SK-N-MC (cell line): ENCODE data around the gene ARID4B.
A peak's percentile ranks its signal among the peaks of the same experiment; 100 is the strongest.
"Not testable (repeated sequence)": the region's sequence is repeated elsewhere in the genome, so short reads cannot be mapped to it uniquely, and the experiment has no call there.

Source experiments
- DNase-seq: peaks from one replicate; pipeline ENCODE4 v3.0.0-alpha.2; 2011; ENCODE audit warnings: low read depth, low spot score
- H3K27ac ChIP-seq: fragments of 200-600 bp; sonication (generic); 2 replicates; pipeline ENCODE4 v1.5.1; 2016; ENCODE audit warnings: mixed run types
- H3K36me3 ChIP-seq: fragments of 200-600 bp; sonication (generic); 2 replicates; pipeline ENCODE4 v1.6.1; 2017; ENCODE audit warnings: antibody characterized with exemption, low read length, mixed read lengths; ENCODE audit not compliant: insufficient read depth
- H3K4me3 ChIP-seq: fragments of 200-600 bp; sonication (generic); 2 replicates; pipeline ENCODE4 v1.5.1; 2016
- H3K9ac ChIP-seq: fragments of 200-600 bp; sonication (generic); 2 replicates; pipeline ENCODE4 v1.8.0; 2017; ENCODE audit warnings: mixed run types, mixed read lengths; ENCODE audit not compliant: insufficient read length
- H3K9me3 ChIP-seq: fragments of 200-600 bp; sonication (generic); 2 replicates; pipeline ENCODE4 v1.6.1; 2017; ENCODE audit warnings: low read depth, mild to moderate bottlenecking, antibody characterized with exemption, low read length, moderate library complexity, mixed read lengths
- EZH2 ChIP-seq: fragments of 200-600 bp; sonication (generic); IDR thresholded peaks from one replicate; pipeline ENCODE4 v1.6.1; 2017; ENCODE audit warnings: antibody characterized with exemption
- FOXP2 ChIP-seq: optimal IDR thresholded peaks from 2 replicates; pipeline ENCODE3; 2011; ENCODE audit warnings: mild to moderate bottlenecking, moderate library complexity; ENCODE audit not compliant: insufficient read depth; ENCODE audit errors: extremely low read length, control extremely low read depth
- POLR2AphosphoS5 ChIP-seq: IDR thresholded peaks from 2 replicates; pipeline ENCODE4 v1.6.1; 2012; ENCODE audit warnings: mild to moderate bottlenecking, low read depth, low read length, borderline replicate concordance

ARID4B gene

DNA sequence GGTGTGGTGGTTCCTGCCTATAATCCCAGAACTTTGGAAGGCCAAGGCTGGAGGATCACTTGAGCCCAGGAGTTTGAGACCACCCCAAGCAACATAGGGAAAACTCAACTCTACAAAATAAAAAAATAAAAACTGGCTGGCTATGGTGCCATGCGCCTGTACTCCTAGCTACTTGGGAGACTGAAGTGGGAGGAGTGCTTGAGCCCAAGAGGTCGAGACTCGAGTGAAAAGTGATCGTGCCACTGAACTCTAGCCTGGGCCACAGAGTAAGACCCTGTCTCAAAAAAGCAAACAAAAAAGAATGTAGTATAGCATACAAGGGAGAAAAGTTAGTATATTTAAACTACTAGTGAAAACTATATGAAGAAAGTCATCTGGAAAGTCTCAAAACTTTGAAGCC lies 66.7 kb downstream of the ARID4B start:
- DNase-seq: no peak
- no peak overlapping the region for H3K9ac ChIP-seq
- no peaks in the 10 kb centered on the region for H3K9me3 ChIP-seq
- no peak overlapping the region for H3K4me3 ChIP-seq
- H3K27ac ChIP-seq: no peak overlapping the region
- peaks cover 15% of the 10 kb centered on the region; the same call in 1 of the 2 replicates for H3K36me3 ChIP-seq
- no peak for TF ChIP-seq EZH2
- TF ChIP-seq FOXP2: no peak
- no peak for TF ChIP-seq POLR2AphosphoS5

DNA sequence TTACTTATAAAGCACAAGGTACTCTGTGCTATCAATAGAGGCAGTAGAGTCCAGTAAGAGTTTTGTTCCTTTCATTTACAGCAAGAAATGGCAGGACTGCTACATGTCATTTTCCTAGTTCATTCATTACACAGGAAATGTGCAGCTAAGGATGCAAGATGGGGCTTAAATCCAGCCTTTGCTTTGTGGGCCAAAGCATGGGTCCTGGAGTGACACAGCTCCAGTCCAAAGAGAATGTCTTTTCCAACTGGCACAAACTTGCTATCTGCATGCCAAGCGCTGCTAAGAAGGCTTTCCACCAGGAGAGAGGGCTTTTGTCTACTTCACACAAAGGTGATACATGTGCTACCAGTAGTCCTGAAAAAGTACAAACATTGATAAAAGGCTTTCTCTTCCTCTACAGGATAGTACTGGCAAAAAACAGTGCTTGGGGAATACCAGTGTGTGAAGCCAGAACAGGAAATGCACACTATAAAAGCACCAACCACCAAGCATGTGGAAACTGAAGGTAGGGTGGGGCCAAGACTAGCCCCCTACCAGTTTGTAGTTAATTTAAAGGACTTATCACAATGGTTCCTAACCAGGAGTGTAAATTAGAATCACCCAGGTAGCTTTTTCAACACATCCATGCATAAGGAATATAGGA lies 68.7 kb downstream of the ARID4B start:
- no peak for DNase-seq
- Histone ChIP-seq H3K9me3 (no peaks in the 10 kb centered on the region), H3K27ac (peak overlapping the region; percentile 74; the same call in 1 of the 2 replicates), H3K4me3 (no peak overlapping the region), H3K9ac (no peak overlapping the region), H3K36me3 (peaks cover 15% of the 10 kb centered on the region; the same call in 1 of the 2 replicates)
- no peak for TF ChIP-seq POLR2AphosphoS5
- TF ChIP-seq EZH2: no peak
- TF ChIP-seq FOXP2: no peak

DNA sequence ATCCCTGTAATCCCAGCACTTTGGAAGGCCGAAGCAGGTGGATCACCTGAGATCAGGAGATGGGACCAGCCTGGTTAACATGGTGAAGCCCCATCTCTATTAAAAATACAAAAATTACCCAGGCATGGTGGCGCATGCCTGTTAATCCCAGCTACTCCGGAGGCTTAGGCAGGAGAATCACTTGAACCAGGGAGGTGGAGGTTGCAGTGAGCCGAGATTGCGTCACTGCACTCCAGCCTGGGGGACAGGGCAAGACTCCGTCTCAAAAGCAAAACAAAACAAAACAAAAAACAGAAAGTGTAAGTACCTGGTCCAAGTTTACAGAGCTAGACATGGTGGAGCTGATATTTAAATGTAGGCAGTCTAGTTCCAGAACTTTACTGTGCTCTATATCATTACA lies 69.9 kb downstream of the ARID4B start:
- DNase-seq, H3K4me3 ChIP-seq, H3K27ac ChIP-seq, H3K9ac ChIP-seq, H3K9me3 ChIP-seq: not testable (repeated sequence)
- H3K36me3 ChIP-seq: peaks cover 15% of the 10 kb centered on the region; the same call in 1 of the 2 replicates

DNA sequence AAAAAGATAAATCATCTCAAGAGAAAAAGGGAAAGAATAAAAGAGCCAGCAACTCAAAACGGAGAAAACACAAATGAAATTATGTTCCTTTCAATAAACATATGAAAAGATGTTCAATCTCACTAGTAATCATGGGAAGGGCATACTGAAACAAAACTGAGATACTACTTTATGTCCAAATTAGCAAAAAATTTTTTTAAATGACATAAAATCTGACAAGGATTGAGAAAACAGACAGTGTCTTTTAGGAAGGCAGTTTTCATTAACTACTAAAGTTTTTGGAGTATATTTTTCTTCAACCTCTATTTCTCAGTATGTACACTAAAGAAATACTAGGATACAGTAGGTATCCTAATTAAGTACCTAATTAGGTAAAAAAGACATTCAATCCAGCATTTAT lies 73.3 kb downstream of the ARID4B start:
- DNase-seq: no peak
- TF ChIP-seq POLR2AphosphoS5 (no peak), EZH2 (no peak), FOXP2 (no peak)
- Histone ChIP-seq H3K9ac (no peak overlapping the region), H3K36me3 (peaks cover 21% of the 10 kb centered on the region), H3K4me3 (no peak overlapping the region), H3K27ac (no peak overlapping the region), H3K9me3 (no peaks in the 10 kb centered on the region)

DNA sequence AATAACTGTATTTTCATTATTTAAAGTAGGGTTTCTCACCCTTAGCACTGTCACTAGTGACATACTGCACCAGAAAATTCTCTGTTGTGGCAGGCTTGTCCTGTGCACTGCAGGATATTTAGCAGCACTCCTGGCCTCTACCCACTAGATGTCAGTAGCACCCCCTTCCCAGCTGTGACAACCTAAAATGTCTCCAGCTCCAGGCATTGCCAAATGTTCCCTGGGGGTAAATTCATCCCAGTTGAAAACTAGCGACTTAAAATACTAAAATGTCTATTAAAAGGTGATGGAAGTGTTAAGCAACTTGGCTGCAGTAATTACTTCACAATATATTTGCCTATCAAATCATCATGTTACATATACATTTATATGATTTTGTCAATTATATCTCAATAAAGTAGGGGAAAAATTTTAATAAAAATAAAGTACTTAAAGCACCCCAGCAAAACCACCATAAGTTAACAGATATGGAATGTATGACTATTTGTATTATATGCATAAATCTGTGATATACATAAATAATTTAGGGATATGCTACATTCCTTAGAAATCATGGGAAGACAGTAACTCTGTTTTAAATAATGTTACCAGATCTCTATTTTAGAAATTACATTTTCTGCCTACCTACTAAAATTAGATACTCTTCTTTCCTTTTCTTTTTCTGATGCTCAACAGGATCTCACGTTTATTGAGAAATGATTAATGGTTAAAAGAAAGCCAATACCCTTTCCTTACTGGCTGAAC lies 74.6 kb downstream of the ARID4B start:
- TF ChIP-seq POLR2AphosphoS5 (no peak; the same call in 1 of the 2 replicates), EZH2 (no peak), FOXP2 (no peak)
- H3K9ac ChIP-seq: no peak overlapping the region
- no peak overlapping the region for H3K4me3 ChIP-seq
- DNase-seq: peak; percentile 89
- H3K27ac ChIP-seq: peak overlapping the region; percentile 38; the same call in 1 of the 2 replicates
- H3K9me3 ChIP-seq: no peaks in the 10 kb centered on the region
- H3K36me3 ChIP-seq: peaks cover 10% of the 10 kb centered on the region

DNA sequence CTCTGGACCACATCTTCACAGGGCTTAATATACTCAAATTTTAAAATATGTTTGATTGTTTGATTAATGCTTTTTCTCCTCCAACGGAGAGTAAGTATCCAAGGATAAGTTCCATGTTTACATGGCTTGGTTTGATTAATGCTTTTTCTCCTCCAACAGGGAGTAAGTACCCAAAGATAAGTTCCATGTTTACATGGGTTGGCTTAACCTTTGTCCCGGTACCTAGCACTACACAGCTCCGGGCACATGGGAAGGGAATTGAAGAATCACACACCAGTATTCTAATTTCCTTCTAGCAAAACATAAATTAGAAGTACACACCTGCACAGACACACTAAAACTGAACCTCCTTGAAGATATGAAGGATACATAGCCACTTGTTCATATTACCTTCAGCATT lies 77.5 kb downstream of the ARID4B start:
- H3K9ac ChIP-seq: no peak overlapping the region
- no peak for DNase-seq

DNA sequence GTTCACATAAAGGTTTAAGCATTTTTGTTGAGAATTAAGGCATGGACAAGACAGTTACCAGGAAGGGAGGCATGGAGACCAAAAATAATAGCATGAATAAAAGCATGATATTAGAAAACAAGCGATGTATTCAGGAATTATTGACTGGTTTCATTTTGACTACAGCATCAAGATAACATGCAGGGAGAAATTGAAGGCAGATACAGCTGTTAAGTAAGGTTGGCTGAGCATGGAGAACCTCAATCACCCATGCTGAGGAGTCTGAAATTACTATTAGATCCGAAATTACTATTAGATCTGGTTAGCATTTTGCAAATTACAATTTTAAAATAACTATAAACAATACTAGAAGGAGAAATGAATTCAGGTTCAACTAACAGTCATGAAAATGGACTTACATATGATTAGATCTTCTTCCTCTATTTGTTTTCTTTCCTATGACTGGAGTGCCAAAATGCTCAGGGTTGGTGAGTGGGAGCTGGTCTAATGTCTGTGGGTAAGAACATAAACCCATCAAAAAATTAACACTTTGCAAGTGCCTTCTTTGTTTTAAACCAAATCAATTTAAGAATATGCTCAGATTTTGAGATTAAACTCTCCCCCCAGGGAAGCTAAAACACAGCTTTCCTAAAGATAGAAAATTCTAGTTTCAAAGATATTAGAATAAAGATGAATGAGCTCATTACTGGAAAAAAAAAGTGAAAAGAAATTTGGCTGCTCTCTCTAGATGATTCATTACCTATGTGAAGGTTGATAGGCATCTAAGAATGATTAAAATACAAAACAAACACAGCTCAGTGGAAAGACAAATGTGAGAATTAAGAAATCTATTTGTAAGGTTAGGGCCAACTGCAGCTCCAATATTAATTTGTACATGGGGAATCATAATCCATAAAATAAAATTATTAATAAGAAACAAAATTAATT lies 81.7 kb downstream of the ARID4B start:
- DNase-seq: no peak
- peaks cover 23% of the 10 kb centered on the region for H3K36me3 ChIP-seq
- no peak overlapping the region for H3K9ac ChIP-seq
- no peak overlapping the region for H3K4me3 ChIP-seq
- H3K9me3 ChIP-seq: no peaks in the 10 kb centered on the region
- H3K27ac ChIP-seq: no peak overlapping the region
- TF ChIP-seq FOXP2 (no peak), EZH2 (no peak), POLR2AphosphoS5 (no peak)

More for the DNA sequence above, 77.5 kb downstream of the ARID4B start:
- Histone ChIP-seq H3K9me3 (no peaks in the 10 kb centered on the region), H3K36me3 (peaks cover 15% of the 10 kb centered on the region), H3K4me3 (no peak overlapping the region), H3K27ac (no peak overlapping the region)
- TF ChIP-seq EZH2: no peak

DNA sequence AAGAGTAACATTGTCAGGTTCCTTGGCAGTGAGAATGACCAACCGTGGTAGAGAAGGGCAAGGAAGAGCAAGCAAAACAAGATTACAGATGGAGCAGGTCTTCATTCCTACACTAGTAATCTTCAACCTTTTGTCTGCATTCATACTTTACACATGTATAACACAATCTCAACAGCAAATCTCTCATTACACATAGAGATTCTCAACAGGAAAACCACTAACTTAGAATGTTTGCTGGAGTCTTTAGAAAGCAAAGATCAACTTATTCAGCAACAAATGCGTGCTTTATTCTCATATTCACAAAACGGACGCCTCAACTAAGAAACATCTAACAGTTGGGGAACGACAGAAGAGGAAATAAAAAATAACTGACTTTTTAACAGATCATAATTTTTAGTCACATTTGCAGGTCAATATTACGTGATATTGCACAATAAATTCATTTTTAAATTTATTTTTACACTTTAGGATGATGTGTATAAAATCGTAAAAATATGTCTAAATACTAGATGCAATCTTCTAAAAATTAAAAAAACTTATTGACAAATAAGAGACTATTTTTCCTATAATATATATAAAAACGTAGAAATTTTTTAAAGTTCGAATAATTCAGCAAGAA lies 82.9 kb downstream of the ARID4B start:
- Histone ChIP-seq H3K27ac (no peak overlapping the region; the same call in 1 of the 2 replicates), H3K9me3 (no peaks in the 10 kb centered on the region), H3K9ac (no peak overlapping the region), H3K36me3 (peaks cover 23% of the 10 kb centered on the region), H3K4me3 (no peak overlapping the region)
- DNase-seq: no peak
- TF ChIP-seq FOXP2 (no peak), EZH2 (no peak), POLR2AphosphoS5 (no peak)
